ENCODE data around the gene SERINC2. TPM values are rescaled to one million over a fixed set of nuclear protein-coding genes. Genes with fewer than 3 reads are reported as not detected.

The SERINC2 gene
- 9.6 and 30.1 TPM in 2 replicates for total RNA-seq (ENCODE audit: low replicate concordance)

DNA sequence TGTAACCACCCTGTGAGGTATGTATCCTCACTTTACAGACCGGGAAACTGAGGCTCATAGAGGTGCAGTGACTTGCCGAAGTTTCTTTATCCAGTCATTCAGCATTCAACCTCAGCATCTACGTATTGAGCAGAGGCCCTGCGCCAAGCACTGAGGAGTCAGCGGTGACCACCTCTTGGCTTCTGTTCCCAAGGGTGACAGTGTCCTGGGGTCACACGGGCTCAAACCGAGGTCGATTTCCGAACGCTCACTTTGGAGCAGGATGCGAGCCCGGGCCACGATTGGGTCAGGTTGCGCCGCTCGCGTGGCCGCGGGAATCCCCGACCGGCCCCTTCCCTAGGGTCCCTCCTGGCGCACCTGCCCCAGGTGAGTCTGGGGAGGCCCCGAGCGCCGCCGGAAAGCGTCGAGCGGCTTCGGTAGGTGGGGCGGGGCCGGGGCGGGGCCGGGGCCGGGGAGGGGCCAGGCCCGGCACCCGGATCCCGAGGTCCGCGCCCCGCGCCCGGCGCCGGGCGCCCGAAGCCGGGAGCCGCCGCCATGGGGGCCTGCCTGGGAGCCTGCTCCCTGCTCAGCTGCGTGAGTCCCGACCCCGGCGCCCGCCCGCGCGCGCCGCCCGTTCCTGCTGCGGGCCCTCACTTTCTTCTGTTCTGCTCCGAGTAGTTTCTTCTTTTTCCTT is at the start of gene SERINC2:
Gene SERINC2 (plus strand): TSS at position 482 of the 673 bp plus-strand sequence. CDS start 53 bp downstream, at position 535.
- Histone ChIP-seq H3K4me1 (peaks cover 26% of the 10 kb centered on the region), H3K27me3 (peaks cover 17% of the 10 kb centered on the region), H3K9me3 (ENCODE audit: low read depth) (no peaks in the 10 kb centered on the region), H3K4me2 (peak within 1 kb of the TSS; percentile 78), H3F3A (ENCODE audit: low read depth) (peaks cover 16% of the 10 kb centered on the region), H3K27ac (peak within 1 kb of the TSS; percentile 28), H4K20me1 (ENCODE audit: low read depth) (peaks cover 11% of the 10 kb centered on the region), H2AFZ (replicated peaks) (peak within 1 kb of the TSS; percentile 65), H3K79me2 (ENCODE audit: low read depth) (peaks cover 21% of the 10 kb centered on the region), H3K36me3 (no peaks in the 10 kb centered on the region), H3K4me3 (peak within 1 kb of the TSS; percentile 91), H3K9ac (peak within 1 kb of the TSS; percentile 50)
- Mint-ChIP-seq H3K27ac (peak within 1 kb of the TSS; percentile 93), H3K9me3 (no peaks in the 10 kb centered on the region), H3K4me3 (peak within 1 kb of the TSS; percentile 97), H3K36me3 (peaks cover 10% of the 10 kb centered on the region), H3K27me3 (ENCODE audit: insufficient read depth, low read depth) (peaks cover 26% of the 10 kb centered on the region), H3K4me1 (peaks cover 48% of the 10 kb centered on the region)
- DNase-seq (ENCODE audit: low spot score) = peak; percentile 68
- TF ChIP-seq EZH2phosphoT487 (IDR thresholded peaks at IDR 0.05) (no peak), EZH2 (IDR thresholded peaks at IDR 0.05) (no peak)
- TF ChIP-seq, protein P1, sequence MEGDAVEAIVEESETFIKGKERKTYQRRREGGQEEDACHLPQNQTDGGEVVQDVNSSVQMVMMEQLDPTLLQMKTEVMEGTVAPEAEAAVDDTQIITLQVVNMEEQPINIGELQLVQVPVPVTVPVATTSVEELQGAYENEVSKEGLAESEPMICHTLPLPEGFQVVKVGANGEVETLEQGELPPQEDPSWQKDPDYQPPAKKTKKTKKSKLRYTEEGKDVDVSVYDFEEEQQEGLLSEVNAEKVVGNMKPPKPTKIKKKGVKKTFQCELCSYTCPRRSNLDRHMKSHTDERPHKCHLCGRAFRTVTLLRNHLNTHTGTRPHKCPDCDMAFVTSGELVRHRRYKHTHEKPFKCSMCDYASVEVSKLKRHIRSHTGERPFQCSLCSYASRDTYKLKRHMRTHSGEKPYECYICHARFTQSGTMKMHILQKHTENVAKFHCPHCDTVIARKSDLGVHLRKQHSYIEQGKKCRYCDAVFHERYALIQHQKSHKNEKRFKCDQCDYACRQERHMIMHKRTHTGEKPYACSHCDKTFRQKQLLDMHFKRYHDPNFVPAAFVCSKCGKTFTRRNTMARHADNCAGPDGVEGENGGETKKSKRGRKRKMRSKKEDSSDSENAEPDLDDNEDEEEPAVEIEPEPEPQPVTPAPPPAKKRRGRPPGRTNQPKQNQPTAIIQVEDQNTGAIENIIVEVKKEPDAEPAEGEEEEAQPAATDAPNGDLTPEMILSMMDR (IDR thresholded peaks at IDR 0.05) = no peak

DNA sequence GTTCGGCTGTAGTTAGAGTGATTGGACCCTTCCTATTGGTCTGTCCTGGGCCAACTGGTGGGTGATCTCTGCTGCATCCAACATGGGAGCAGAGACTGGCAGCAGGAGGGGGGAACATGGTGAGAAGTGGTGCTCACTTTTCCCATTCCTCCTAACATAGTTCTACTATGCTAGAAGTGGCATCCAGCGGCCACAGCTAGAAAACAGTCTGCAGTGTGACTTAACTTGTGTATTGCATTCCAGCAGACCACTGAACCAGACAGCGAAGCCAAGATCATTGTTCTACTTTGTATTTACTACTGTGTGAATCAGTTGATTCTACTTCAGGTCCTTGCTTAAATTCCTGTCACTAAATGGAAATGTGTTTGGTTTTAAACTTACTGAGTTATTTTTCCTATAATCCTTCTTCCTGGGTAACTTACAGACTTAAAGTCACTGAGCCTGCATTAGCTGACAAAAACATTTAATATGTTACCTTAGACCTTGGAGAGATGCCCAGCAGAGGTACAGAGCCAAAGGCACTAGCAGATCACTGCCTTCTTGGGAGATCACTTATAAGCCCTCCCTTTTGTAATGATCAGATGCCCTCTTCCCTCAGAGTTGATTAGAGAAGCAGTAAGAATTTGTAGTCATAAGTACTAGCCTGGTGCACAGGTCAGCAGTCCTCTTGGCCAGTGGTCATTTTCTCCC is 48.3 kb upstream of the SERINC2 start:
- H3K9me3 Mint-ChIP-seq = no peaks in the 10 kb centered on the region
- H3K27ac ChIP-seq = no peak overlapping the region
- H3K36me3 Mint-ChIP-seq = peaks cover 26% of the 10 kb centered on the region
- peaks cover 16% of the 10 kb centered on the region for H3K4me1 Mint-ChIP-seq
- H3K4me3 Mint-ChIP-seq = no peak overlapping the region
- H3K9me3 ChIP-seq (ENCODE audit: low read depth) = no peaks in the 10 kb centered on the region
- no peaks in the 10 kb centered on the region for H3K36me3 ChIP-seq
- no peaks in the 10 kb centered on the region for H3K4me1 ChIP-seq
- no peak overlapping the region for H3K4me2 ChIP-seq
- H3K27me3 Mint-ChIP-seq (ENCODE audit: insufficient read depth, low read depth) = no peaks in the 10 kb centered on the region
- peak overlapping the region; percentile 70 for H3K27ac Mint-ChIP-seq
- no peak overlapping the region for H3K9ac ChIP-seq
- no peaks in the 10 kb centered on the region for H3F3A ChIP-seq (ENCODE audit: low read depth)
- DNase-seq (ENCODE audit: low spot score) = no peak
- TF ChIP-seq, protein P1 (IDR thresholded peaks at IDR 0.05) = no peak
- TF ChIP-seq EZH2phosphoT487 (IDR thresholded peaks at IDR 0.05) = no peak
- TF ChIP-seq EZH2 (IDR thresholded peaks at IDR 0.05) = no peak
- H2AFZ ChIP-seq (replicated peaks) = no peak overlapping the region
- H3K4me3 ChIP-seq = no peak overlapping the region
- peaks cover 8% of the 10 kb centered on the region for H4K20me1 ChIP-seq (ENCODE audit: low read depth)
- no peaks in the 10 kb centered on the region for H3K27me3 ChIP-seq
- no peaks in the 10 kb centered on the region for H3K79me2 ChIP-seq (ENCODE audit: low read depth)

DNA sequence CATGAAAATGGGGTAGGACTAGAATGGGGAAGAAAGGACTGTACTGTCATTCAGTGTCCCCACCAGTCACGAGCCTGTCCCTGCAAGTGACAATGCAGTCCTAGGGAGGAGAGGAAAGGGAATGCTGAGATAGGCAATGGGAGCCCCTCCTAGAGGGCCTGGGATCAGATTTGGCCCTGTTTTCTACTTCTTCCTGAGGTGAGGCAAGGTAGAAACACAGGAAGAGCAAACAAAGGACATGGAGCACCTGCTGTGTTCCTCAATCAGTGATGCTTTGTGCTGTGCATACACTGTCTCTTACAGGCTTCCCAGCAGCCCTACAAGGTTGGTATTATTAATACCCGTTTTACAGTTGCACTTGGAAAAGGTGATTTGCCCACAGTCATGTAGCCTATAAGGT is 46.2 kb upstream of the SERINC2 start:
- no peak for TF ChIP-seq EZH2phosphoT487 (IDR thresholded peaks at IDR 0.05)
- no peak for TF ChIP-seq EZH2 (IDR thresholded peaks at IDR 0.05)
- TF ChIP-seq, protein P1 (IDR thresholded peaks at IDR 0.05) = no peak
- Mint-ChIP-seq H3K27ac (no peak overlapping the region), H3K9me3 (no peaks in the 10 kb centered on the region), H3K27me3 (ENCODE audit: insufficient read depth, low read depth) (no peaks in the 10 kb centered on the region), H3K4me1 (peaks cover 20% of the 10 kb centered on the region), H3K4me3 (no peak overlapping the region), H3K36me3 (peaks cover 22% of the 10 kb centered on the region)
- no peak overlapping the region for H3K9ac ChIP-seq
- H4K20me1 ChIP-seq (ENCODE audit: low read depth) = peaks cover 6% of the 10 kb centered on the region
- DNase-seq (ENCODE audit: low spot score) = no peak
- no peaks in the 10 kb centered on the region for H3K9me3 ChIP-seq (ENCODE audit: low read depth)
- no peaks in the 10 kb centered on the region for H3K4me1 ChIP-seq
- no peak overlapping the region for H3K27ac ChIP-seq
- no peak overlapping the region for H3K4me3 ChIP-seq
- H3K4me2 ChIP-seq = no peak overlapping the region
- H2AFZ ChIP-seq (replicated peaks) = no peak overlapping the region
- peaks cover 3% of the 10 kb centered on the region for H3F3A ChIP-seq (ENCODE audit: low read depth)
- no peaks in the 10 kb centered on the region for H3K27me3 ChIP-seq
- no peaks in the 10 kb centered on the region for H3K36me3 ChIP-seq
- no peaks in the 10 kb centered on the region for H3K79me2 ChIP-seq (ENCODE audit: low read depth)
